HepG2 (cell line): ENCODE measurements around the gene TRIM54.

Experiments
- REST ChIP-seq, 2 experiments: IDR thresholded peaks; 2 replicates each; pipeline ENCODE4 v1.6.1; 2011 to 2012; ENCODE audit warnings: low read length in 2 of 2, borderline replicate concordance in 1 of 2, low read depth in 1 of 2, mild to moderate bottlenecking in 1 of 2, moderate library complexity in 1 of 2
- ZFP82 ChIP-seq: sonication (generic); formaldehyde crosslinking; IDR thresholded peaks from 2 replicates; pipeline ENCODE4 v1.5.1; 2020; ENCODE audit warnings: mild to moderate bottlenecking, missing genetic modification reagents, borderline replicate concordance

GRCh38 chr2:27281442-27281841, 787 bp upstream of the TRIM54 start:
- TF ChIP-seq REST (IDR thresholded peaks at IDR 0.05; ENCODE audit: borderline replicate concordance in 1 of 2, low read depth in 1 of 2, low read length in 2 of 2) (no peak), ZFP82 (CRISPR knock-in tag) (no peak)
